Gastrocnemius medialis (tissue), 4 donors: ENCODE results near the gene DAGLA.

ENCODE experiments used
- CTCF ChIP-seq, 5 experiments: fragments of 450-650 bp in 3 of 5; fragments of 200-600 bp in 2 of 5; sonication (generic) in 2 of 5; IDR thresholded peaks in 4 of 5; conservative IDR thresholded peaks in 1 of 5; 1 replicate in 4 of 5; 2 replicates in 1 of 5; pipeline ENCODE4 v1.5.1; 2016 to 2019; ENCODE audit warnings: antibody characterized with exemption in 5 of 5, mild to moderate bottlenecking in 3 of 5, moderate library complexity in 3 of 5
- POLR2A ChIP-seq, 2 donors: fragments of 450-650 bp; IDR thresholded peaks; one replicate each; pipeline ENCODE4 v1.6.1; 2017; ENCODE audit warnings: antibody characterized with exemption in 2 of 2, mild to moderate bottlenecking in 2 of 2, moderate library complexity in 2 of 2

DNA sequence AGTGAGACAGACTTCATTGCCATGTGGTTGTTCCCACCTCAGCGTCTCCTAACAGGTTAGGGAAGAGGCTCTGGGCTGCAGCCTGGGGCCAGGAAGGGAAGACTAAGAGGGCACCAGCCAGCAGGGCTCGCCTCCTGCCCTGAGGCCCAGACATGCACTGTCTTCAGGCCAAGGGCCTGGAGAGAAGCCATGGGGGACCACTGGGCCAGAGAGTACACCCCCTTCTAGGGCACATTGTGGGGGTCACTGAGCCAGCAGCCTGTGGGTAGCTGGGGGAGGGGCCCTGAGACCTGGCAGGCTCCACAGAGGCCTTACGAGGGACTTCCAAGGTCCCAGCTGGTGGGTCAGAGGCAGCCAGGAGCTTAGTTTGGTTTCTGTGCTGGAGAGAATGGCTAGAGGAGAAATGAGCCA lies 47.2 kb downstream of the DAGLA start:
- TF ChIP-seq POLR2A (IDR thresholded peaks at IDR 0.05) = no peak
- no peak for TF ChIP-seq CTCF (IDR thresholded peaks at IDR 0.05 in 4 of 5, conservative IDR thresholded peaks at IDR 0.05 in 1 of 5)
